Spleen (tissue), 11 donors: ENCODE results near the gene GALNT16. TPM values are rescaled to one million over a fixed set of nuclear protein-coding genes. Genes with fewer than 3 reads are reported as not detected.

Source experiments
- DNase-seq: peaks from one replicate; pipeline ENCODE4 v3.0.0-alpha.2; 2020
- H3K27ac ChIP-seq, 8 donors: fragments of 200-600 bp; sonication (generic) in 7 of 8; 1 replicate in 4 of 8; 2 replicates in 4 of 8; pipeline versions ENCODE4 v1.5.0 to v1.8.0; 2016 to 2021; ENCODE audit warnings: inconsistent platforms in 4 of 8, mild to moderate bottlenecking in 4 of 8, moderate library complexity in 1 of 8
- H3K27me3 ChIP-seq, 7 donors: fragments of 200-600 bp; sonication (generic) in 6 of 7; replicated peaks in 1 of 7; 1 replicate in 4 of 7; 2 replicates in 3 of 7; pipeline versions ENCODE4 v1.5.0 to v1.8.0; 2016 to 2021; ENCODE audit warnings: inconsistent platforms in 3 of 7, mild to moderate bottlenecking in 1 of 7
- H3K36me3 ChIP-seq, 6 donors: fragments of 200-600 bp; sonication (generic) in 5 of 6; 1 replicate in 4 of 6; 2 replicates in 2 of 6; pipeline versions ENCODE4 v1.5.0 to v1.8.0; 2016 to 2021; ENCODE audit warnings: inconsistent platforms in 2 of 6
- H3K4me1 ChIP-seq, 6 donors: fragments of 200-600 bp; sonication (generic) in 5 of 6; 1 replicate in 3 of 6; 2 replicates in 3 of 6; pipeline versions ENCODE4 v1.5.0 to v1.8.0; 2016 to 2021; ENCODE audit warnings: inconsistent platforms in 3 of 6
- H3K4me3 ChIP-seq, 8 donors: fragments of 200-600 bp; sonication (generic) in 7 of 8; 1 replicate in 4 of 8; 2 replicates in 4 of 8; pipeline versions ENCODE4 v1.5.0 to v1.8.0; 2016 to 2021; ENCODE audit warnings: inconsistent platforms in 4 of 8, mild to moderate bottlenecking in 4 of 8, moderate library complexity in 2 of 8
- H3K9me3 ChIP-seq, 8 donors: fragments of 200-600 bp; sonication (generic) in 7 of 8; 1 replicate in 4 of 8; 2 replicates in 4 of 8; pipeline versions ENCODE4 v1.5.0 to v1.8.0; 2016 to 2021; ENCODE audit warnings: inconsistent platforms in 4 of 8
- CTCF ChIP-seq, 11 experiments: fragments of 200-600 bp in 7 of 11; fragments of 450-650 bp in 4 of 11; sonication (generic) in 4 of 11; IDR thresholded peaks in 8 of 11; conservative IDR thresholded peaks in 3 of 11; 1 replicate in 7 of 11; 2 replicates in 4 of 11; pipeline versions ENCODE4 v1.4.0 to v1.8.0; 2016 to 2021; ENCODE audit warnings: antibody characterized with exemption in 11 of 11, inconsistent platforms in 4 of 11, mild to moderate bottlenecking in 1 of 11
- POLR2A ChIP-seq, 3 donors: fragments of 450-650 bp; IDR thresholded peaks; one replicate each; pipeline ENCODE4 v1.5.1; 2017; ENCODE audit warnings: antibody characterized with exemption in 3 of 3, mild to moderate bottlenecking in 1 of 3
- POLR2AphosphoS5 ChIP-seq, 3 donors: sonication (generic); formaldehyde crosslinking; IDR thresholded peaks; one replicate each; pipeline ENCODE4 v1.5.1; 2017; ENCODE audit warnings: antibody characterized with exemption in 3 of 3
- WGBS, 5 donors: extraction: QIAGEN DNeasy Blood & Tissue Kit in 3 of 5; methylation state at CpG; one replicate each; pipeline versions ENCODE4 v1.1.5 to v1.1.7; 2013 to 2018; 5-methylcytosine and 5-hydroxymethylcytosine counted together
- intact Hi-C: fragments of 100-400 bp; cut with DNase I; formaldehyde crosslinking; loops from one replicate; pipeline ENCODE4 v1.15.0; 2023; ENCODE audit warnings: low total_unique reads
- polyA plus RNA-seq, 3 donors: library from polyadenylated mRNA; stranded (reverse); fragments of 200-250 nt; gene quantifications; one replicate each; pipeline ENCODE4 v1.2.1, GENCODE V29; 2013
- total RNA-seq, 7 donors: library from RNA; depleted of rRNA in 3 of 7; stranded (reverse); fragments of >200 nt in 3 of 7; fragmentation: NEBNext Ultra II Directional in 4 of 7; extraction: Animal tissue kit (Norgen Biotek cat#: 25700) in 4 of 7; gene quantifications; one replicate each; pipeline versions ENCODE4 v1.1.0 to v1.2.1, GENCODE V29; 2016 to 2021
- donor health status: healthy with polysubstance abuse.
- donor health status: DM: no; HTN: no; CAD: no; lungs with moderate emphysema.
- donor health status: DM: no; HTN: no; CAD: no.
- donor health status: Bipolar disorder and iron deficiency.
- donor health status: healthy.
- donor health status: DM: no; HTN: no; CAD: no.
- donor health status: DM: yes; HTN: yes; CAD: no.

Gene GALNT16
- total and polyA plus RNA-seq, 10 donors, result 2.1 to 36.4 (median 10.0) TPM

- Histone ChIP-seq H3K4me3 (no peak overlapping the region), H3K9me3 (no peaks in the 10 kb centered on the region), H3K4me1 (no peaks in the 10 kb centered on the region), H3K27ac (no peak overlapping the region), H3K36me3 (peaks cover 0 to 96% (median 52%) of the 10 kb centered on the region in 6 donors), H3K27me3 (no peaks in the 10 kb centered on the region)
- TF ChIP-seq POLR2A (IDR thresholded peaks at IDR 0.05), result no peak
- TF ChIP-seq POLR2AphosphoS5 (IDR thresholded peaks at IDR 0.05), result no peak
- no peak for TF ChIP-seq CTCF (IDR thresholded peaks at IDR 0.05 in 8 of 11, conservative IDR thresholded peaks at IDR 0.05 in 3 of 11)
- no peak for DNase-seq
- intact Hi-C loops, result no loop called here
These were observed 25.9 kb upstream of the GALNT16 start for GRCh38 chr14:69234106-69234505.

GRCh38 chr14:69235708-69236107 is 24.2 kb upstream of the GALNT16 start:
- no peaks in the 10 kb centered on the region for H3K4me1 ChIP-seq
- no peak for DNase-seq
- no peak for TF ChIP-seq POLR2AphosphoS5 (IDR thresholded peaks at IDR 0.05)
- no peak for TF ChIP-seq POLR2A (IDR thresholded peaks at IDR 0.05)
- no peak for TF ChIP-seq CTCF (IDR thresholded peaks at IDR 0.05 in 8 of 11, conservative IDR thresholded peaks at IDR 0.05 in 3 of 11)
- H3K9me3 ChIP-seq, result no peaks in the 10 kb centered on the region
- no peaks in the 10 kb centered on the region for H3K27me3 ChIP-seq
- H3K27ac ChIP-seq, result no peak overlapping the region
- WGBS, 5 donors, result 92 to 100% (median 95%) methylated on average over 1 of the region's 1 CpG
- intact Hi-C loops, result no loop called here
- H3K4me3 ChIP-seq, result no peak overlapping the region
- peaks cover 0 to 96% (median 54%) of the 10 kb centered on the region in 6 donors for H3K36me3 ChIP-seq

DNA sequence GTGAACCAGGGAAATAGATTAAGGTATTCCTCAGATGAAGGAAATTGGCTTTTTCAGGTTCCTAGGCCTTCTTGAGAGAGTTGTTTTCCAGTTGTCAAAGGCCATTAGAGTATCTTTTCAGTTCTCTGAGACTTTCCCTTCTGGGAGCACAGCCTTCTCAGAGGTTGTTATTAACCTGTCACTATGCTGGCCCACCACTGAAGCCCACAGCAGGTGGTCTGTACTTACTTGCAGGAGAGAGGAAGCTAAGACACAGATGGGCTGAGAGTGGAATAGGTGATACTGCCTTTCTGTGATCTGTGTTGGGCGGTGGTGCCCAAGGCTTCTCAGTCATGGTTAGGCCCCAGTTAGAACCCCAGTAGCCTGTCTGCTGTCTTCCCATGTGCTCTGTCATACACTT is 22.8 kb upstream of the GALNT16 start:
- Histone ChIP-seq H3K27me3 (no peaks in the 10 kb centered on the region), H3K4me3 (no peak overlapping the region), H3K9me3 (no peaks in the 10 kb centered on the region), H3K4me1 (peaks cover 0 to under 1% (median 0%) of the 10 kb centered on the region in 6 donors), H3K27ac (no peak overlapping the region), H3K36me3 (peaks cover 0 to 94% (median 56%) of the 10 kb centered on the region in 6 donors)
- intact Hi-C loops, result no loop called here
- WGBS, 5 donors, result 90 to 100% (median 100%) methylated on average over 1 of the region's 1 CpG
- TF ChIP-seq CTCF (IDR thresholded peaks at IDR 0.05 in 8 of 11, conservative IDR thresholded peaks at IDR 0.05 in 3 of 11) (no peak), POLR2A (IDR thresholded peaks at IDR 0.05) (no peak), POLR2AphosphoS5 (IDR thresholded peaks at IDR 0.05) (no peak)
- no peak for DNase-seq

DNA sequence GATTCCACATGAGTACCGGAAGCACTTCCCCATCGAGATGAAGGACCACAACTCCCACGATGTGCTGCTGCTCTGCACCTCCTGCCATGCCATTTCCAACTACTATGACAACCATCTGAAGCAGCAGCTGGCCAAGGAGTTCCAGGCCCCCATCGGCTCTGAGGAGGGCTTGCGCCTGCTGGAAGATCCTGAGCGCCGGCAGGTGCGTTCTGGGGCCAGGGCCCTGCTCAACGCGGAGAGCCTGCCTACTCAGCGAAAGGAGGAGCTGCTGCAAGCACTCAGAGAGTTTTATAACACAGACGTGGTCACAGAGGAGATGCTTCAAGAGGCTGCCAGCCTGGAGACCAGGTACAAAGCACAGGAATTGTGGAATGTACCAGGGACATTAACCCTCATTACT is 22.4 kb upstream of the GALNT16 start:
- no peaks in the 10 kb centered on the region for H3K9me3 ChIP-seq
- peaks cover 0 to 89% (median 55%) of the 10 kb centered on the region in 6 donors for H3K36me3 ChIP-seq
- 90 to 94% (median 93%) methylated on average over 6 to 12 of the region's 12 CpGs for WGBS, 5 donors
- H3K27me3 ChIP-seq, result no peaks in the 10 kb centered on the region
- no peak overlapping the region for H3K27ac ChIP-seq
- no peak for TF ChIP-seq POLR2AphosphoS5 (IDR thresholded peaks at IDR 0.05)
- no peak for TF ChIP-seq POLR2A (IDR thresholded peaks at IDR 0.05)
- no peak for TF ChIP-seq CTCF (IDR thresholded peaks at IDR 0.05 in 8 of 11, conservative IDR thresholded peaks at IDR 0.05 in 3 of 11)
- intact Hi-C loops, result no loop called here
- H3K4me1 ChIP-seq, result peaks cover 0 to 4% (median 2%) of the 10 kb centered on the region in 6 donors
- no peak overlapping the region for H3K4me3 ChIP-seq
- no peak for DNase-seq
